Breast epithelium (tissue), 4 donors: ENCODE results near the gene OXLD1. TPM values are rescaled to one million over a fixed set of nuclear protein-coding genes. Genes with fewer than 3 reads are reported as not detected.

Experiments used
- DNase-seq, 2 donors: peaks; one replicate each; pipeline ENCODE4 v3.0.0-alpha.2; 2019; ENCODE audit warnings: low spot score in 2 of 2
- H3K27ac ChIP-seq, 2 donors: fragments of 200-600 bp; sonication (generic) in 1 of 2; one replicate each; pipeline ENCODE4 v1.5.1; 2016 to 2019; ENCODE audit warnings: mild to moderate bottlenecking in 1 of 2
- H3K27me3 ChIP-seq, 2 donors: fragments of 200-600 bp; sonication (generic) in 1 of 2; one replicate each; pipeline versions ENCODE4 v1.5.1 to v1.6.0; 2017 to 2019; ENCODE audit warnings: control low read depth in 1 of 2, mild to moderate bottlenecking in 1 of 2
- H3K36me3 ChIP-seq: fragments of 200-600 bp; one replicate; pipeline ENCODE4 v1.5.1; 2019
- H3K4me1 ChIP-seq, 2 donors: fragments of 200-600 bp; sonication (generic); one replicate each; pipeline ENCODE4 v1.5.1; 2016 to 2019; ENCODE audit warnings: control low read depth in 1 of 2
- H3K4me3 ChIP-seq, 3 donors: fragments of 200-600 bp; sonication (generic); 1 replicate in 2 of 3; 2 replicates in 1 of 3; pipeline ENCODE4 v1.5.1; 2016 to 2019; ENCODE audit warnings: mild to moderate bottlenecking in 3 of 3, moderate library complexity in 2 of 3
- H3K9me3 ChIP-seq, 2 donors: fragments of 200-600 bp; sonication (generic) in 1 of 2; one replicate each; pipeline ENCODE4 v1.5.1; 2016 to 2019; ENCODE audit warnings: control low read depth in 1 of 2
- CTCF ChIP-seq, 3 donors: fragments of 450-650 bp; IDR thresholded peaks; one replicate each; pipeline ENCODE4 v1.5.1; 2016 to 2017; ENCODE audit warnings: antibody characterized with exemption in 3 of 3, mild to moderate bottlenecking in 3 of 3, moderate library complexity in 3 of 3
- POLR2A ChIP-seq: fragments of 450-650 bp; IDR thresholded peaks from one replicate; pipeline ENCODE4 v1.6.1; 2016; ENCODE audit warnings: antibody characterized with exemption, mild to moderate bottlenecking, moderate library complexity
- POLR2AphosphoS5 ChIP-seq, 3 donors: sonication (generic); formaldehyde crosslinking; IDR thresholded peaks; one replicate each; pipeline ENCODE4 v1.6.1; 2017; ENCODE audit warnings: antibody characterized with exemption in 3 of 3
- intact Hi-C: fragments of 100-400 bp; cut with DNase I; formaldehyde crosslinking; loops from one replicate; pipeline ENCODE4 v1.15.1; 2023; ENCODE audit warnings: low total_unique reads
- total RNA-seq, 3 donors: library from RNA; depleted of rRNA; stranded (reverse); fragments of >200 nt; gene quantifications; one replicate each; pipeline ENCODE4 v1.1.0, GENCODE V29; 2016

The OXLD1 gene
- 10 to 100 TPM; 34.4 to 43.6 (median 42.6) TPM for total RNA-seq

- peaks cover 0 to 13% of the 10 kb centered on the region in 2 donors for H3K4me1 ChIP-seq
- H3K36me3 ChIP-seq, result no peaks in the 10 kb centered on the region
- no peaks in the 10 kb centered on the region for H3K9me3 ChIP-seq
- H3K27me3 ChIP-seq, result no peaks in the 10 kb centered on the region
- H3K4me3 ChIP-seq, result peak within 1 kb of the TSS; percentile 78 to 99 (median 98)
- intact Hi-C loops, result no loop called here
- TF ChIP-seq POLR2A (peak; percentile 79), POLR2AphosphoS5 (IDR thresholded peaks at IDR 0.05) (peak; percentile 79 to 96 (median 93)), CTCF (IDR thresholded peaks at IDR 0.05) (no peak)
- H3K27ac ChIP-seq, result peak within 1 kb of the TSS; percentile 91 to 93
- DNase-seq, result peak; percentile 93 to 96
Observed at GRCh38 chr17:81666342-81667191, at the start of gene OXLD1, which contains the start of gene CCDC137. OXLD1 (minus strand) TSS chr17:81666605; CDS start chr17:81666577, 28 bp downstream. CCDC137 (plus strand) TSS chr17:81666737; CDS start chr17:81666767, 30 bp downstream.

- TF ChIP-seq POLR2AphosphoS5 (IDR thresholded peaks at IDR 0.05) (no peak), CTCF (IDR thresholded peaks at IDR 0.05) (no peak), POLR2A (no peak)
- Histone ChIP-seq H3K4me1 (peaks cover 11 to 19% of the 10 kb centered on the region in 2 donors), H3K9me3 (no peaks in the 10 kb centered on the region), H3K27ac (no peak overlapping the region), H3K27me3 (no peaks in the 10 kb centered on the region), H3K36me3 (no peaks in the 10 kb centered on the region), H3K4me3 (no peak overlapping the region)
- no peak for DNase-seq
- intact Hi-C loops, result no loop called here
Observed at GRCh38 chr17:81715107-81715871, 48.9 kb upstream of the OXLD1 start.

- H3K36me3 ChIP-seq, result no peaks in the 10 kb centered on the region
- H3K4me1 ChIP-seq, result peaks cover 11 to 19% of the 10 kb centered on the region in 2 donors
- intact Hi-C loops, result no loop called here
- H3K9me3 ChIP-seq, result no peaks in the 10 kb centered on the region
- no peak for TF ChIP-seq POLR2A
- no peak for TF ChIP-seq CTCF (IDR thresholded peaks at IDR 0.05)
- no peak for TF ChIP-seq POLR2AphosphoS5 (IDR thresholded peaks at IDR 0.05)
- H3K27ac ChIP-seq, result no peak overlapping the region
- no peak overlapping the region for H3K4me3 ChIP-seq
- DNase-seq, result no peak
- no peaks in the 10 kb centered on the region for H3K27me3 ChIP-seq
Observed at GRCh38 chr17:81714412-81715106, 48.2 kb upstream of the OXLD1 start.

GRCh38 chr17:81713556-81714411 is 47.4 kb upstream of the OXLD1 start:
- peak overlapping the region; percentile 15 to 48 for H3K27ac ChIP-seq
- no peak for TF ChIP-seq POLR2AphosphoS5 (IDR thresholded peaks at IDR 0.05)
- TF ChIP-seq CTCF (IDR thresholded peaks at IDR 0.05), result no peak
- TF ChIP-seq POLR2A, result no peak
- no peak for DNase-seq
- H3K9me3 ChIP-seq, result no peaks in the 10 kb centered on the region
- no peaks in the 10 kb centered on the region for H3K36me3 ChIP-seq
- H3K27me3 ChIP-seq, result no peaks in the 10 kb centered on the region
- H3K4me1 ChIP-seq, result peaks cover 11 to 19% of the 10 kb centered on the region in 2 donors
- intact Hi-C loops, result no loop called here
- H3K4me3 ChIP-seq, result peak overlapping the region in 2 of 3 donors; percentile 79 to 94
